DOHH2 (cell line): ENCODE measurements around the gene MOB2.
A peak's percentile ranks its signal among the peaks of the same experiment; 100 is the strongest.

Experiments used
- H3F3A ChIP-seq: fragments of 200-600 bp; sonication (generic), shearing (Covaris generic); 2 replicates; pipeline ENCODE4 v1.6.0; 2016; ENCODE audit warnings: antibody characterized with exemption, mild to moderate bottlenecking; ENCODE audit not compliant: control insufficient read depth, insufficient read depth
- H3K27ac ChIP-seq: fragments of 200-600 bp; sonication (generic); 2 replicates; pipeline ENCODE4 v1.5.1; 2014; ENCODE audit warnings: low read depth, mild to moderate bottlenecking, low read length, moderate library complexity
- H3K27me3 ChIP-seq: fragments of 200-600 bp; sonication (generic); 2 replicates; pipeline ENCODE4 v1.6.1; 2014; ENCODE audit warnings: mild to moderate bottlenecking, low read length, mixed read lengths; ENCODE audit not compliant: control insufficient read depth
- H3K36me3 ChIP-seq: fragments of 200-600 bp; sonication (generic); 2 replicates; pipeline ENCODE4 v1.6.1; 2014; ENCODE audit warnings: mild to moderate bottlenecking, low read length, moderate library complexity, mixed read lengths; ENCODE audit not compliant: control insufficient read depth
- H3K4me1 ChIP-seq: fragments of 200-600 bp; sonication (generic); 2 replicates; pipeline ENCODE4 v1.6.1; 2014; ENCODE audit warnings: mild to moderate bottlenecking, low read length, mixed read lengths; ENCODE audit not compliant: control insufficient read depth
- H3K4me2 ChIP-seq: fragments of 200-600 bp; sonication (generic); 2 replicates; pipeline ENCODE4 v1.6.0; 2014; ENCODE audit warnings: mild to moderate bottlenecking, low read length, moderate library complexity
- H3K4me3 ChIP-seq: fragments of 200-600 bp; sonication (generic); 2 replicates; pipeline ENCODE4 v1.5.1; 2014; ENCODE audit warnings: mild to moderate bottlenecking, low read length, mixed read lengths
- H3K79me2 ChIP-seq: fragments of 200-600 bp; sonication (generic); 2 replicates; pipeline ENCODE4 v1.6.1; 2014; ENCODE audit warnings: mild to moderate bottlenecking, low read length, mixed read lengths; ENCODE audit not compliant: control insufficient read depth
- H3K9me2 ChIP-seq: fragments of 200-600 bp; sonication (generic); replicated peaks from 2 replicates; pipeline ENCODE4 v1.6.1; 2014; ENCODE audit warnings: mild to moderate bottlenecking, low read length, mixed read lengths; ENCODE audit not compliant: control insufficient read depth
- H3K9me3 ChIP-seq: fragments of 200-600 bp; sonication (generic); 2 replicates; pipeline ENCODE4 v1.6.1; 2014; ENCODE audit warnings: antibody characterized with exemption, low read length, mixed read lengths; ENCODE audit not compliant: control insufficient read depth, insufficient read depth
- H4K20me1 ChIP-seq: fragments of 200-600 bp; sonication (generic); 2 replicates; pipeline ENCODE4 v1.6.0; 2014; ENCODE audit warnings: low read depth, mild to moderate bottlenecking, antibody characterized with exemption, low read length, moderate library complexity; ENCODE audit not compliant: control insufficient read depth, insufficient read depth
- EZH2phosphoT487 ChIP-seq: fragments of 200-600 bp; sonication (generic); IDR thresholded peaks from 2 replicates; pipeline ENCODE4 v1.6.1; 2017; ENCODE audit warnings: borderline replicate concordance, mild to moderate bottlenecking, antibody characterized with exemption, low read length, moderate library complexity, mixed read lengths
- TF ChIP-seq, protein P1 (sequence below): fragments of 200-600 bp; sonication (generic); IDR thresholded peaks from one replicate; pipeline ENCODE4 v1.5.1; 2014; ENCODE audit warnings: antibody characterized with exemption, mild to moderate bottlenecking, low read depth, low read length; ENCODE audit not compliant: poor library complexity, severe bottlenecking

Gene MOB2

DNA sequence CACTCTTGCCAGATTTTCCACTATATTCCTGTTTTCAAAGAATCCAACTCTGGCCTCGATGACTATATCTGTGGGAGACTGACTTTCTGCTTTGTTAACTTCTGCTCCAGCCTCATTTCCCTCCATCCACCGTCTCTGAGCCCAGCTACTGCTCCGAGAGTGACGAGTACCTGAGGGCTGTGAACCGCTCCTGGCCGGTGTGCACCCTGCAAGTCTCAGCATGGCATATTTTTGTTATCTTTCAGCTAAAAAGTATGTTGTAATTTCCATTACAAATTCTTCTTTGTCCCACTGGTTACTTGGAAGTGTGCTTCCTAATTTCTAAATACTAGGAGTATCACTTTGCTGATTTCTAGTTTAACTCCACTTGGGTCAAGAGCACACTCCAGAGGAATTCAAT, 36.5 kb upstream of the MOB2 start:
- H3K79me2 ChIP-seq = peaks cover 81% of the 10 kb centered on the region
- H3K4me1 ChIP-seq = peaks cover 38% of the 10 kb centered on the region
- H3K4me2 ChIP-seq = peak overlapping the region; percentile 30
- H3K27me3 ChIP-seq = no peaks in the 10 kb centered on the region
- TF ChIP-seq, protein P1, sequence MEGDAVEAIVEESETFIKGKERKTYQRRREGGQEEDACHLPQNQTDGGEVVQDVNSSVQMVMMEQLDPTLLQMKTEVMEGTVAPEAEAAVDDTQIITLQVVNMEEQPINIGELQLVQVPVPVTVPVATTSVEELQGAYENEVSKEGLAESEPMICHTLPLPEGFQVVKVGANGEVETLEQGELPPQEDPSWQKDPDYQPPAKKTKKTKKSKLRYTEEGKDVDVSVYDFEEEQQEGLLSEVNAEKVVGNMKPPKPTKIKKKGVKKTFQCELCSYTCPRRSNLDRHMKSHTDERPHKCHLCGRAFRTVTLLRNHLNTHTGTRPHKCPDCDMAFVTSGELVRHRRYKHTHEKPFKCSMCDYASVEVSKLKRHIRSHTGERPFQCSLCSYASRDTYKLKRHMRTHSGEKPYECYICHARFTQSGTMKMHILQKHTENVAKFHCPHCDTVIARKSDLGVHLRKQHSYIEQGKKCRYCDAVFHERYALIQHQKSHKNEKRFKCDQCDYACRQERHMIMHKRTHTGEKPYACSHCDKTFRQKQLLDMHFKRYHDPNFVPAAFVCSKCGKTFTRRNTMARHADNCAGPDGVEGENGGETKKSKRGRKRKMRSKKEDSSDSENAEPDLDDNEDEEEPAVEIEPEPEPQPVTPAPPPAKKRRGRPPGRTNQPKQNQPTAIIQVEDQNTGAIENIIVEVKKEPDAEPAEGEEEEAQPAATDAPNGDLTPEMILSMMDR = no peak
- TF ChIP-seq EZH2phosphoT487 = no peak
- H3K9me3 ChIP-seq = no peaks in the 10 kb centered on the region
- H3K4me3 ChIP-seq = no peak overlapping the region
- no peaks in the 10 kb centered on the region for H3K36me3 ChIP-seq
- no peaks in the 10 kb centered on the region for H3F3A ChIP-seq
- H3K9me2 ChIP-seq = no peaks in the 10 kb centered on the region
- no peak overlapping the region for H3K27ac ChIP-seq
- H4K20me1 ChIP-seq = peaks cover 12% of the 10 kb centered on the region

DNA sequence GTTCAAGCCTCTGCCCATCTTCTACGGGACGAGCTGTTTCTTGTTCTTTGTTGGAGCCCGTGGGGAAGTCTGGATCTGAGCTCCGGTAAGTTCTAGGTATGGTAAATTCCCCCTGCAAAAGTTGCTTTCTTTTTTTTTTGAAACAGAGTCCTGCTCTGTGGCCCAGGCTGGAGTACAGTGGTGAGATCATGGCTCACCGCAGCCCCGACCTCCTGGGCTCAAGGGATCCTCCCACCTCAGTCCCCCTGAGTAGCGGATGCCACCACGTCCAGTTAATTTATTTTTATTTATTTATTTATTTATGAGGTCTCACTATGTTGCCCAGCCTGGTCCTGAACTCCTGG, 35.5 kb upstream of the MOB2 start:
- Histone ChIP-seq H3K36me3 (no peaks in the 10 kb centered on the region), H3K27ac (no peak overlapping the region), H3F3A (no peaks in the 10 kb centered on the region), H3K9me2 (no peaks in the 10 kb centered on the region), H3K79me2 (peaks cover 86% of the 10 kb centered on the region), H3K9me3 (no peaks in the 10 kb centered on the region), H3K4me3 (peak overlapping the region; percentile 30), H3K4me2 (peak overlapping the region; percentile 54), H3K4me1 (peaks cover 38% of the 10 kb centered on the region), H3K27me3 (no peaks in the 10 kb centered on the region), H4K20me1 (peaks cover 16% of the 10 kb centered on the region)
- no peak for TF ChIP-seq EZH2phosphoT487
- TF ChIP-seq, protein P1 = no peak

- Histone ChIP-seq H3K4me2 (peak overlapping the region; percentile 54), H3K36me3 (no peaks in the 10 kb centered on the region), H3K27me3 (no peaks in the 10 kb centered on the region), H4K20me1 (peaks cover 16% of the 10 kb centered on the region), H3K9me2 (no peaks in the 10 kb centered on the region), H3F3A (no peaks in the 10 kb centered on the region), H3K4me3 (peak overlapping the region; percentile 30), H3K9me3 (no peaks in the 10 kb centered on the region), H3K4me1 (peaks cover 38% of the 10 kb centered on the region), H3K27ac (no peak overlapping the region), H3K79me2 (peaks cover 84% of the 10 kb centered on the region)
- TF ChIP-seq, protein P1 = no peak
- TF ChIP-seq EZH2phosphoT487 = no peak
These were observed 35.0 kb upstream of the MOB2 start for GRCh38 chr11:1521382-1522080.
